ENCODE data around the gene HHAT. TPM values are rescaled to one million over a fixed set of nuclear protein-coding genes. Genes with fewer than 3 reads are reported as not detected.
A peak's percentile ranks its signal among the peaks of the same experiment; 100 is the strongest.
"Not testable (repeated sequence)": the region's sequence is repeated elsewhere in the genome, so short reads cannot be mapped to it uniquely, and the experiment has no call there.

The HHAT gene
- total RNA-seq, 1 donor from 2014 or later, result 4.0 TPM

DNA sequence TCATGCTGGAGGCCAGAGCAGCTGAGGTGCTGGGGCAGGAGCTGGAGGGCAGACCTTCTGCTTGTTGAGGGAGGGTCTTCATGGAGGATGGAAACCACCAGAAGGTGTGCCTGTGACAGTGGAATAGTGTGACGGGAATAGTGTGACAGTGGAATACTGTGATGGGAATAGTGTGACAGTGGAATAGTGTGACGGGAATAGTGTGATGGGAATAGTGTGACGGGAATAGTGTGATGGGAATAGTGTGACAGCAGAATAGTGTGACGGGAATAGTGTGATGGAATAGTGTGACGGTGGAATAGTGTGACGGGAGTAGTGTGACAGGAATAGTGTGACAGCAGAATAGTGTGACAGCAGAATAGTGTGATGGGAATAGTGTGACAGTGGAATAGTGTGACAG is 325.1 kb downstream of the HHAT start:
- ATAC-seq, result peak; percentile 76

DNA sequence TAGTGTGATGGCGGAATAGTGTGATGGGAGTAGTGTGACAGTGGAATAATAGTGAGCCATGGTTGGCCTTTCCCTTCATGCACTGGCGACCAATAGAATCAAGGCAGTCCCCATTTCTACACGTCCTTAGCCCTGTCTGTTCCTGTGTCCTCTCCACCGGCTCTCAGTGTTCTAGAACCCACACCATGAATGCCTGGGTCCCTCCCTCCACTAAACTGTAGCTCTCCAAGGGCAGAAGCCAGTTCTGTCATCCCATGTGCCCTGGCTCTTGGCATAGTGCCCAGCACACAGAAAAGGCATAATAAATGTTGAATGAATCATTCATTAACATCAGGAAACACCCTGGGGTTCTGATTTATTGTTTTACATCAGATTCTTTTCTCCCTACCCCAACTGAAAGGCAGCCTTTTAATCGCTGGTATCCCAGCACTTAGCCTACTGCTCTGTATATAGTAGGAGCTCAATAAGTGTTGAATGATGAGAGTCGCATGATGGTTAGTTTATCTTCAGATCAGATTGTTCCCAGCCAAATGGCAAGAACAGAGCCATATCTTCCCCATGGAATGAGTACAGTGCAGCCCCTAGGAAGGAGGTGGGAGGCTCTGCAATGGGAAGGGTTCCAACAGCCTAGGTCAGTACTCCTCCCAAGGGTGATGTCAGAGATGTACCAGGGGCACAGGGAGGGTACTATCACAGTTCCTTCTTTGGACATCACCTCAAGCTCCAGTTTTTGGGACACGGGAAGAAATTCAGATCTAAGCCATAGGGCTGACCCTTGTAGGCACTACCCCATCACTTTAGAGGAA is 325.7 kb downstream of the HHAT start:
- ATAC-seq, result no peak

- ATAC-seq, result no peak
Observed at GRCh38 chr1:210655511-210655910, 326.8 kb downstream of the HHAT start.

DNA sequence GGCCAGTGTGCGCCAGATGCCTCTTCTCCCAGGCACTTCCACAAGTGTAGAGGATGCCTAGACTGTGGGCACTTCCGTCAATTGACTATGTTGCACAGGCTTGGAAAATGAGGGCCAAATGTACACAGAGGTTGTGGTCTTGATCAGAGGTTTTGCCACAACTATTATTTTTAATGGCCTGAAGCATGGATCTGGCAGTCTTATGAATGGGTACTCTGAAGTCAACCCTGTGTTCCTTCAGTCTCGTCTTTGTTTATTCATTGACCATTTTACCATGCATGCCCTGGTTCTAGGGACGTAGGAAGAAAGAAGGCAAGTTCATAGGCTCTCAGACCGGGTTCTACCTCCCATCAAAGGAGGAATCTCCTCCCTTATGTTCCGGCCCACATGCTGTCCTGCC is 329.1 kb downstream of the HHAT start:
- no peak for ATAC-seq

GRCh38 chr1:210661520-210661919 is 332.8 kb downstream of the HHAT start:
- ATAC-seq, result not testable (repeated sequence)

DNA sequence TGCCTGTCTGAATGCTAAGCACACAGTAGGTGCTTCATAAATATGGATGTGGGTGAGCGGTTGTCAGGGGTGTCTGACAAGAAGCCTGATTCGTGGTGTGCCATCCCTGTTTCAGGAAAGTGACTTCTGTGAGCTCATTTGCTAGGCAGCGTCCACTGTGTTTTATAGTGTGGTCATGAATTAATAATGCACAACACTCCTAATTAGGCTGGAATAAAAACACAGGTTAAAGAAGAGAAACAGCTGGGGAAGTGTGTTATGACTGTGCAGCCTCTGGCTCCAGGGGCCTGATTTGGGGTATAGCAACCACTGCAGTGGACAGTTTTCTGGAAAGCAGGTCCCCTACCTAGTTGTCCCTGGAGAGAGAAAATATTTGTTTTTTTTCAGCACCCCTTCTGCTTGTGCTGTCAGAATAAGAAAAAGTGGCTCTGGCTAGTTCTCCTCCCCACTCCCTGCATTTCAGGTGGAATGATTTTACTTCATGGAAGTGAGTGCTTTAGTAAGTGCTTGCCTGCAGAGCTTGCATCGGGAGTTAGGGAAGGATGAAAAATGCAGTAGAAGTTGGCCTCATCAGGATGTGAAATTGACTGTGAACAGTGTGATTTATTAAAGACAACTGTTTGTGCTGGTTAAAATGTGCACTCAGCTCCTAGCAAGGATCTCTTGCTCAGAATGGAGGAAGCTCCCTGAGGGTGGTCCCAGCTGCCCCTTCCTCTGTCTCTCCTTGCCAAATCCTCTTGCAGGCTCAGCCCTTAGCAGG is 333.8 kb downstream of the HHAT start:
- ATAC-seq, result no peak

GRCh38 chr1:210663730-210664573 is 335.2 kb downstream of the HHAT start:
- no peak for ATAC-seq

DNA sequence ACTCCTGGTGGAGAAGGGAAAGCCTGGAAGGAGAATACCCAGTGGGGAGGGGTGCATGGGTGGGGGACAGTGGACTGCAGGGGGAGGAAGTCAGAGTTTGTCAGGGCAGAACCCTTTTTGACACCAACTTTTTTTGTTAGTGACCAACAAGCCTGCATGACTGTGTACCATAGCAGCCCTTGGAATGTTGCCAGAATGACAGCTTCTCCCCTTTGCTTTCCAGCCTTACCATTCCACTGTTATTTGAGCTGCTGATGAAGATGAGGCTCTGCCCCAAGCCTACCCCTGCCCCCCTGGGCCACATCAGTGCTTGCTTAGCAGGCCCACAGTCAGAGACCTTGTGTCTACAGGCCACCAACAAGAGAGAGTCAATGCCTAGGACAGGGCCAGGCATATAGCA is 341.2 kb downstream of the HHAT start:
- no peak for ATAC-seq

DNA sequence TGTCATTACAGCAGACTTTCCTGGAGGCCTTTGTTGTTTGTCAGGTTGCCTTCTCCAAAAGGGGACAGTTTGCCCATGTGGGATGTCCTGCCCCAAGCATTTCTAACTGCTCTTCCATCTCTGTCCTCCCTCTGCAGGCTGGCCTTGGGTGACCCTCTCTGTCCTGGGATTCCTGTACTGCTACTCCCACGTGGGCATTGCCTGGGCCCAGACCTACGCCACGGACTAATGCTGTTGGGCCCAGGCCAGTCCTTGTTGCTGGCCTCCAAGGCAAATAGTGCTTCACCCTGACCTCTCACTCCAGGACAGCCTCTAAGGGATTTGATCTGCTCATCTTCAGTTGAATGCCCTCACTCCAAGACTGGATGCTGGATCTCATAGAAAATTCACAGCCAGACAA is 345.4 kb downstream of the HHAT start:
- ATAC-seq, result no peak

DNA sequence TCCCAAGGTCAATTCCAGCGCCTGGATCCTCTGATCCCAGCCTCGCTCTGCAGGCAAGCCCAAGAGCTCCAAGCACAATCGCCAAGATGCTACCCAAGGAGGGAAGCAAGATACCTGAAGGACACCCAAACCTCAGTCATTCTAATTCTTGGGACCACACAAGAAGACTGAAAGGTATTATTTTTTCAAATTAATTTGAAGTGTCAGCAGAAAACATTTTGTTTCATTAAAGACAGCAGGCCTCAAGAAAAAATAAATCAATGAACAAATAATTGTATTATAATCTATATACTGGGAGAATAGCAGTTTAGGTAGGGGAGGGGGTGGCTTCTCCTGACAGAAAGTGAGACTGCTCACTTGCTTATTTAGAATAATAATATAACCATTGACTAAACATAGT is 347.8 kb downstream of the HHAT start:
- ATAC-seq, result no peak

DNA sequence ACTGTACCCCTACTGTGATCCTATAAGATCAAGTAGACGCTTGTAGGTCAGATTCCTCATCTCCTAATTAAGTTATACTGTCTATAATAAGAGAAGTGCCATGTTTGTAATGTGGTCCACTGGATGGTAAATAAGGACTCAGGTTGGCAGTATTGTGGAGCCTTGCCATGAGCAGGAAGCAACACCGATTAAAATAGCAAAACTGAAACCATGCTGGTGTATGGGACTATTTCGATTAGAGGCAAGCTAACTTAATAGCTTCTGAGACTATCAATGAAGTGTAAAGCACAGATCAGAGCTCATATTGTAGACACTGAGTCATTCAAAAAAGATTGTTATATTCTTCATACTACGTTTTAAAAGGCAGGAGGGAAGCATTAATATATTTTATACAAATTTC is 348.8 kb downstream of the HHAT start:
- no peak for ATAC-seq

GRCh38 chr1:210678306-210678705 is 349.6 kb downstream of the HHAT start:
- no peak for ATAC-seq

DNA sequence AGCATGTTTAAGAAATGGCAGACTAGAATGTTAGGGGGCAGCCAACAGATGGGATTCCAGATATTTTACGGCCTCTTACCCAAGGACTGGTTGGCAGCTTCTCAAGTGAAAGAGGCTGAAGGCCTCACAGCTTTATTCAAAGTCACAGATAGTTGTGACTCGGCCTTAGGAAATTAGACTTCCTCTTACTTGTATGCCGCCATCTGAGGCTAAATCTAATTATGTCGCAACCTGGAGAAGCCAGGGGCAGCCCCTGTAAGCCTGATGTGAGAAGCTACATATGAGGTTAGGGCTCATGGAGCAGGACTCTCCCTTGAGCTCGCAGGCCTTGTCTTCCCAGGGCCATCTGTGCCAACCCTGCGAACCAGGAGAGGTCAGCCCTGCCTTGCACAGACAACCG is 352.5 kb downstream of the HHAT start:
- no peak for ATAC-seq

- no peak for ATAC-seq
Observed at GRCh38 chr1:210683403-210684047, 354.8 kb downstream of the HHAT start.

DNA sequence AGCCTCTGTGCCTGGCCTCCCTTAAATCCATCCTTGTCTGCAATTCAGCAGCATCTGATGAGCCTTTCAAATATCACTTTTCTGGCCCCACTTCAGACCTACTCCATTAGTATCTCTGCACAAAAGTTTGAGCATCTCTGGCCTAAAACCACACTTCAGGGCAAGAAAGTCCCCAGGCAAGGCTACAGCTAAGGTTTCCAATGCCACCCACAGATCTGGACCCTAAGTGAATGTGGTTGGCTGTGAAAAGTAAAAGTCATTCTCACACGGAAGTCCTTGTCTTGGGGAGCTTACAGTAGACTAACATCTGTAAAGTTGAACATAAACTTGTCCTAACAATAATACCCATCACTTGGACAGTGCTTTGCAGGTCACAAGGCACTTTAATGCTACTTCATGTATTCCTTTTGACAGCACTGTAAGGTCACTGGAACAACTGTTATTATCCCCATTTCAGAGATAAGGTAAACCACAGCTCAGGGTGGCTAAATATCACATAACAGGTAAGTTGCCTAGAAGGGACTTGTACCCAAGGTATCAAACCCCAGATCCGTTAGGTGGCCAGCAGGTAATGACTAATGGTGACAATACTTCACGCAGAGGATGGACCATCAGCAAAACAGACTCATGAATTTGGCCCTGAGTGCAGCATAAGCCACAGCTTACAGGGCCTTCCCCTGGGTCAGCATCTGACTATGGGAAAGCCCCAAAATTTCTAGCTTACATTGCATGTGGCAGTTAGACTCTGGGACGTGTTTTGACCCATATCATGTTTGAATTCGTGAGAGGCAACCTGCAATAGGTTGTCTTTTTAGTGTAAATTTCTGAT is 356.0 kb downstream of the HHAT start:
- no peak for ATAC-seq

DNA sequence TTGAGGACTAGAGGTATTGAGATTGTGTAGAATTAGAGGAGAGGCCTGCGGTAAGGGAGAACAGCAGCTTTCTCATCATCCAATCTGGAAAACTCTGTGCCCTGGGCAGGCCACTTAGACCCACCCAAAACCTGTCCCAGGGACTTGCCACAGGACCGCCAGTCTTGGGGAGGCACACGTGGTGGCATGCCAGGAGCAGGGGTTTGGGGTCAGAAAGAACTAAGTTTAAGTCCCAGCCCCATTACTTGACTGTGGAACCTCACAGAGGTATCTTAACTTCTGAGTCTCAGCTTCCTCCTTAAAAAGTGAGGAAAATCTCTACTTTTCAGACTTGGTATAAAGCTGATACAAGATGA is 356.6 kb downstream of the HHAT start:
- ATAC-seq, result no peak

DNA sequence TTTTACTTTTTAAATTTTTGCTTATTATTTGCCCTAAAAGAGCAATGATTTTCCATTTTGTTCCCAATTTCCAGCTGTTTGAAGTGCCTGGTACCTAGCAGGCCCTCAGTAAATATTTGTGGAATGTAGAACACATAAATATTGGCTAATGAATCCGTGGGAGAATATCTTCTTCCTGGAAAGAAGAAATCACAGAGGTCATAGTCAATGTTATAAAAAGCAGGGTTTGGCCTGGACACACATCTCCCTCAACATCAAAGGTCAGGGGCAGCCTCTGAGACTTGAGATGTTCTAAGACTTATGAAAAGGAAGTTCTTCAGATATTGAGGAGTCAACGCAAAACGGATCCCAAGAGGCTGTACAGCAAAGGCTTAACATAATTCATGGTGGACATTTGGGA is 358.1 kb downstream of the HHAT start:
- no peak for ATAC-seq

DNA sequence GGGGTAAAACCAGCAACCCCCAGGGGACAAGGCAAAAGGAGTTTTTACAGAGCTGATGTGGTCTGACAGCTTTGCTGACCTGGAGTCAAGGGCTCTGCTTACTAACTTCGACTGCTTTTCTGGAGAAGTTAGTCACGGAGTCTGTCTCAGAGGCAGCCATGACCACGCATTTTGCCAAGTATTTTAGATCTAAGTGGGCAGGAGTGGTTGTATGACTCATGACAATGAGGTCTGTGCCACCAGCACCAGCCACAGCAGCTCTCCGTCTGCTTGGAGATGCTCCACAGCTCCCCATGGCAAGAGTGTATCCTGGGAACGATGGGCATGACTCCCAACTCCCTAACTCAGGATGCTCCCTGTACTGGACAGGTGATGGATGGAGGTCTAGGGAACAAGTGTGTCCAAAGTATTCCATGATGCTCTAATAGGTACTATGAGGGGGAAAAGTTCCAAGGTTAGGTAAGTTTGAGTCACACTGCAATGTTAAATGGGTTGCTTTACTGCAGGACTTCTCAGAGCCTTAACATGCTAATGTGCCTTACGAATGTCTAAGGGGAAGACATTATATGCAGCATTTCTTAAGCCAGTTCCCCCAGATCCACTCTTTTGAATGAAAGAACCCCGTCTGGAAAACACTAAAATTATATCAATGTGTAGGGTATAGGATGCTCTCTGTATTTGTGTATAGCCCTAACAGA is 359.0 kb downstream of the HHAT start:
- no peak for ATAC-seq

DNA sequence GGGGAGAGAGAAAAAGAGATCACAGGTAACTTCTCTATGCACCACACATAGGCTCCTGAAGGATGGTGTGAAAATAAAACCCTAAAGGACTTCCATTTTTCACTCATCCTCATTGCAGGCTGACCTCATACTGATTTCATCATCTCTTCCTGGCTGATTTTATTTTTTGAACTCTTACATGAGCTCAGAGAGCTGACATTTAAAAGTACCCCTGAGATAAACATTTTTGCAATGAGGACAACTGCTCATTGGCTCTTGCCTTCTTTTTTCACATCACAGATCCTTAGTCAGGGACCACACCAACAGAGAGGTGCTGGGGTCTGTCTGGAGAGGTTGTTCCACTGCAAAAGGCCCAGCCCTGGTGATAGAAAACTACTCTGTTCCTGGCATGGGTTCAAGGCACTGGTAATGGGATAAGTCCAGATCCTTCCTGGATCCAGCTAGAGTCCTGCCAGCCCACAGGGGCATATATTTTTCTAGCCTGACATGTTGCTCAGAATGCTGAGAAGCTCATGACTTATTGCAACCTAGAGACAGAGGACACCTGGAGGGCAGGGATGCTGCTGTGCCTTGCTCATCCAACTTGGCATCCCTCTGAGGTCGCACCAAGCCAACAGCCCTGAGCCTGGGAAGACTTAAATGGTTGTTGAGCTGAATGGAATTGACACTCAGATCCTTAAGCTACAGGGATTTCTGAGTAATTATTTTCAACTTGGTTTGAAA is 360.0 kb downstream of the HHAT start:
- no peak for ATAC-seq

DNA sequence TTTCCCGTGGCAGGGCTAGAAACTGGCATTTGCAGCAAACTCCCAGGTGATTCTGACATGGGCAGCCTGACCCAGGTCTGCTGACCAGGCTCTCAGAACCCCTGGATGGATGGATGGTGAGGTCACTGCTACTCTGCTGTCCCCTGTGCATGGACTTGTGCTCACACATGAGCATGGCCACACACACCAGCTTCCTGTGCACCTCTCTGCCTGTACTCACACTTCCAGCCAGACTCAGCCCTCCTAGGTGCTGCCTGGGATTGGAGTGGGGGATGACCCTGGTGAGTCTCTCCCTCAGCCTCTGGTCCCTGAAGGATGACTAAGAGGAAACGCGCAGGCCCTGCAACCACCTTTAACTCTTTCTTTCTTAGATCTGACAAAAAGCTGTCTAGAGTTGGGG is 361.1 kb downstream of the HHAT start:
- no peak for ATAC-seq

DNA sequence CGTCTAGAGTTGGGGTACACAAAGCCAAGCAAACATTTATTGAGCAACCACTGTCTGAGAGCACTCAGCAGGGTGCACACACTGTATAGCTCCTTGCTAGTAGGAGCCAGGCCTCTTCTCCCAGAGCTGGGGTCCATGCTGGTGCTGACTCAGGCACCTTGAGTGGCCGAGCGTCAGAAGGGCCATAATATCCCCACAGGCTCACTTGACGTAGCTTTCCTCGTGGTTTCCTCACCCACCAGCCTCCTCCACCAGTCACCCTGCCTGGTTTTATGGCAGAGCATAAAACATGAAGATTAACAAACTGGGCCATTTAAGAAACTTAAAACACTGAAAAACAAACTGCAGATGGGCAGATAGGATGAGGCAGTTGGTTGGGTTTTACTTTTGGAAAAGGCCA is 361.5 kb downstream of the HHAT start:
- no peak for ATAC-seq

All from esophagus mucosa (tissue), 1 donor.